NOMO-1 treated with DMSO at 0.1 percent for 48 hours (cell line): ENCODE data around the gene HYDIN.
A peak's percentile ranks its signal among the peaks of the same experiment; 100 is the strongest.

Source experiments
- DNase-seq: peaks from one replicate; lab custom pipeline; 2025; ENCODE audit not compliant: unreplicated experiment; lab: John Stamatoyannopoulos, UW

HYDIN gene

GRCh38 chr16:71230122-71230845 lies at the start of gene HYDIN:
HYDIN (minus strand) TSS chr16:71230722; CDS start chr16:71186895, 43,827 bp downstream.
- no peak for DNase-seq

- no peak for DNase-seq
These were observed 46.2 kb upstream of the HYDIN start for GRCh38 chr16:71276589-71277334.

GRCh38 chr16:71273384-71273783 lies 42.9 kb upstream of the HYDIN start:
- DNase-seq = no peak

DNA sequence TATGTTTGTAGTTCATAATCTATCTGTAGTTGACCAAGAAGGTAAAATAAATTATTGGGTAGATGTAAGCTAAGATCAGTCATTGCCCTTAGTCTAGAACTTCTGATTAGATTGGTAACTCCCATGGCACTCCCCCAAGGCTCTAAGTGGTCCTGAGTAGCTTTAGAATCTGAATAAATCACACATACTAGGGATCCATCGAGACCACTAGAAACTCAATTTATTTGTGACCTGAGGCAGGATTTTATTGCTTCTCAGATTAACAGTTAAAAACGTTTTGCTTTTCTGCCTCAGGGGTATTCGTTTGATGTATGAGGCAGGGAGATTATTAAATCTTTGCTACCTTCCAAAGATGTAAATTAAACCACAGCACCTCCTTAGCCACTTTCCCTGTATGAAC lies 33.8 kb upstream of the HYDIN start:
- no peak for DNase-seq

DNA sequence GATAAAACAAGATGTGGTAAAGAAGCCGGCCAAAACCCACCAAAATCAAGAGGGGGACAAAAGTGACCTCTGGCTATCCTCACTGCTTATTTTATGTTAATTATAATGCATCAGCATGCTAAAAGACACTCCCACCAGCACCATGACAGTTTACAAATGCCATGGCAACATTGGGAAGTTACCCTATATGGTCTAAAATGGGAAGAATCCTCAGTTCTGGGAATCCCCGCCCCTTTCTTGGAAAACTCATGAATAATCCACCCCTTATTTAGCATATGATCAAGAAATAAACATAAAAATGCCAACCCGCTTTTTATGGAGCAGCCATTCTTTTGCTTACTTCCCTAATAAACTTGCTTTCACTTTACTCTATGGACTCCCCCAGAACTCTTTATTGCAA lies 33.1 kb upstream of the HYDIN start:
- DNase-seq = no peak

DNA sequence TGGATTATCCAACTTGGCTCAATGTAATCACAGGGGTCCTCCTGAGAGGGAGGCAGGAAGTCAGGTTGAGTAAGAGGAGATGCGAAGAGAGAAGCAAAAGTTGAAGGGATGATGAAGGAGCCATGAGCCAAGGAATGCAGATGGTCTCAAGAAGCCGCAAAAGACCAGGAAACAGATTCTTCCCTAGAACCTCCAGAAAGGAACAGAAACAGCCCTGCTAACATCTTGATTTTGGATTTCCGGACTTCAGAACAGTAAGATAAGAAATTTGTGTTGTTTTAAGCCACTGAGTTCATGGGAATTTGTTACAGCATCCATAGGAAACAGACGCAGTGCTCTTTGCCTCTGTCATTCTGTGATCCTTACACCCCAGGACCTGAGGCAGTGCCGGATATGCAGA lies 31.9 kb upstream of the HYDIN start:
- DNase-seq = no peak

GRCh38 chr16:71260995-71261394 lies 30.5 kb upstream of the HYDIN start:
- no peak for DNase-seq

- no peak for DNase-seq
These were observed 28.6 kb upstream of the HYDIN start for GRCh38 chr16:71259086-71259485.

GRCh38 chr16:71258372-71258771 lies 27.9 kb upstream of the HYDIN start:
- DNase-seq = no peak

- no peak for DNase-seq
These were observed 27.2 kb upstream of the HYDIN start for GRCh38 chr16:71257768-71258167.

DNA sequence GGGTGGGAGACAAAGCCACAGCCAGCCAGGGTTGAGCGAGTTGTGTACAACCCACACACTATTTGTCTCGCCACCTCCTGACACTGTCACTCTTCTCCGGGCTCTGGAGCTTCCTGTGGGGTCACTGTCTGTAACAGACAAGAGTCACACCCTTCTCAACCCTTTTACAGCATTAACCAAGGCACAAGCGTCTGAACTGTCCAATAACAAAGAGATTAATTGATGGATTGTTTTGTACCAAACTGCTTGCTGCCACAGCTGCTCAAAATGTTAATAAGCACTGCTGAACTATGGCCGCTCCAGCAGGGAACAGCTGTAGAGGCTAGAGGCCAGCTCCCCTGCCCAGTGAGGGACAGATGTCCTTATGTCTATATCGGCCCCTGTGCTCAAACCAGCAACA lies 25.2 kb upstream of the HYDIN start:
- no peak for DNase-seq

DNA sequence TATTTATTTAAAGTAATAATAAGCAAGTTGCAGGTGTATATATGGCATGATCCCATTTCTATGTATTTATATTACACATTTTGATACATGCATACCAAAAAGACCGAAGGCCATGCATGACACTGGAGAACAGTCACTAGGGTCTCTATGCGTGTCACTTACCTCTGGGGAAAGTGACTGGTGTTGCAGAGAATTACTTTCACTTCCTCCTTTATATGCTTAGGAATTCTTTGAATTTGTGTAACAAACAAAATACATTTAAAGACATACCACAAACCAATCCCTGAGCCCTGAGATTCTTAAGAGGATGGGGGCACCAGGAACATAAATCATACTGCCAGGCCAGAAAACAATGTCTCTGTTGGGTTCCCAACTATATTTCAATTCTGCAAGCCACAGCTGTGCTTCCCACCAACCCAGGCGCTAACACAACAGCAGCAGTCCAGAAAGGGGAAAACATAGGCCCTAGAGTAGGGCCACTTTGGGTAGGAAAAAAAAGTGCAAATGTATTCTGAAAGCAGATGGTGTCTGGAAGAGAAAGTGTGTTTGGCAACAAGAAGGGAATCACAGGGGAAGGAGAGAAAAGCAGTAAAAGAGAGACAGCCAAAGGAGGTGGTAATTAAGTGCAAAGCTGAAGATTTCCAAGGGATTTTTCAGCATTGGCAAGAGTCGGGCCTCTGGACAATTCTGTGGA lies 24.5 kb upstream of the HYDIN start:
- DNase-seq = peak; percentile 71

- DNase-seq = peak; percentile 16
These were observed 20.1 kb upstream of the HYDIN start for GRCh38 chr16:71250461-71251235.

GRCh38 chr16:71249399-71249798 lies 18.9 kb upstream of the HYDIN start:
- DNase-seq = peak; percentile 19

DNA sequence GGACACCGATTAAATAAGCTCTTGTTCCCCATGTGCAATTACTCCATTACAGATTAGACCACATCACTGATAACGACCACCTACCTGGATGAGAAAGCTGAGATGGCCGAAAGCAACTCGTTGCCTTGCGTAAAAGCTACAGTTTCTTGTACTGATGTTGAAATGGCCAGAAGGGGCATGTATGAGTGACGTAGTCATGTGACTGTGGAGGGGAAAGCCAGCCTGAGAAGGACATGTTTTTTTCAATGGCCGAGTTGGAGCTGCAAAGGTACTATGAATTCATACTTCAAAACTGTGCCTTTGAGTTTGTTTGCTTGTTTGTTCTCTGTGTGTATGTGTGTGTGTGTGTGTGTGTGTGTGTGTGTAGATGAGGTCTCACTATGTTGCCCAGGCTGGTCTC lies 17.0 kb upstream of the HYDIN start:
- DNase-seq = no peak

- no peak for DNase-seq
These were observed 15.8 kb upstream of the HYDIN start for GRCh38 chr16:71246309-71246708.

GRCh38 chr16:71244521-71244920 lies 14.0 kb upstream of the HYDIN start:
- DNase-seq = no peak

DNA sequence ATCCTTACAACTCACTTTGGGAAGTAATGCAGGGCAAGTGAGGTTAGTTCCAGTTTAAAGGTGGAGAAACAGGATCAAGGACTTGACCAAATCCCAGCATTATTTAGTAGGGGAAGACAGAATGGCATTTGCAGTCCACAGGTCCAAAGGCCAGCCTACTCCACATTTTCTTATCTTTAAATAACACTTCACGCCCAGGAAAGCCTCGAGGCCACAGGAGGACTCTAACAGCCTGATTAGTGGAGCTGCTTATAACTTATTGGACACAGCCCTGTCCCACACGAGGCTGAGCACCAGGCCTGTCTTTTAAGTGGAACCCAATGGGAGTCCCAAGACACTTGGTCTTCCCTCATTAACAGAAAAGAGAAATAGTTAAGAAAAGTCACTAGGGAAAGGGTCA lies 12.1 kb upstream of the HYDIN start:
- no peak for DNase-seq

GRCh38 chr16:71242036-71242435 lies 11.5 kb upstream of the HYDIN start:
- DNase-seq = no peak

- no peak for DNase-seq
These were observed 1.2 kb downstream of the HYDIN start for GRCh38 chr16:71229344-71229743.
